ENCODE data around the gene TRPC4.
"Not testable (repeated sequence)": the region's sequence is repeated elsewhere in the genome, so short reads cannot be mapped to it uniquely, and the experiment has no call there.

TRPC4 gene

GRCh38 chr13:37601648-37602440, 267.7 kb downstream of the TRPC4 start:
- DNase-seq (ENCODE audit: low read depth), result no peak

GRCh38 chr13:37599519-37599918, 270.1 kb downstream of the TRPC4 start:
- DNase-seq (ENCODE audit: low read depth), result no peak

GRCh38 chr13:37598597-37598996, 271.0 kb downstream of the TRPC4 start, which contains the start of gene POSTN:
Gene POSTN, minus strand, starts transcription at chr13:37598768. Its CDS starts 42 bp downstream, at chr13:37598726.
- no peak for DNase-seq (ENCODE audit: low read depth)

- DNase-seq (ENCODE audit: low read depth), result no peak
Observed at GRCh38 chr13:37597477-37598025, 272.0 kb downstream of the TRPC4 start.

- no peak for DNase-seq (ENCODE audit: low read depth)
Observed at GRCh38 chr13:37596805-37597204, 272.8 kb downstream of the TRPC4 start.

GRCh38 chr13:37595162-37595561, 274.4 kb downstream of the TRPC4 start:
- no peak for DNase-seq (ENCODE audit: low read depth)

- DNase-seq (ENCODE audit: low read depth), result no peak
Observed at GRCh38 chr13:37594550-37594949, 275.0 kb downstream of the TRPC4 start.

GRCh38 chr13:37589381-37589780, 280.2 kb downstream of the TRPC4 start:
- not testable (repeated sequence) for DNase-seq (ENCODE audit: low read depth)

GRCh38 chr13:37587236-37587635, 282.3 kb downstream of the TRPC4 start:
- no peak for DNase-seq (ENCODE audit: low read depth)
